Measurements from ENCODE around the gene PTX4.

- TF ChIP-seq POLR2AphosphoS5 (IDR thresholded peaks at IDR 0.05; ENCODE audit: low read depth, low read length) (peak; percentile 53), SIN3A (IDR thresholded peaks at IDR 0.05; ENCODE audit: borderline replicate concordance, insufficient read depth, low read length) (peak; percentile 34; the same call in 1 of the 2 replicates), REST (IDR thresholded peaks at IDR 0.05; ENCODE audit: insufficient read depth in 1 of 2, low read depth in 2 of 2, low read length in 2 of 2) (no peak), TAF1 (IDR thresholded peaks at IDR 0.05; ENCODE audit: borderline replicate concordance, insufficient read depth, low read length) (peak; percentile 51), FOXP2 (optimal IDR thresholded peaks at IDR 0.05; ENCODE audit: borderline replicate concordance, extremely low read depth, extremely low read length, insufficient read depth) (peak; percentile 26)
Measured at GRCh38 chr16:1492923-1493745, 4.4 kb upstream of the PTX4 start, which contains the start of gene TELO2.

Measured in PFSK-1 (cell line).